Mesenchymal stem cell (in vitro differentiated cells and primary cell): ENCODE data around the gene PAGE2B.

Experiments
- DNase-seq: peaks from one replicate; pipeline ENCODE4 v3.0.0-alpha.2; 2013
- H2AFZ ChIP-seq: one replicate; pipeline ENCODE4 v1.6.1; 2013; ENCODE audit warnings: low read depth, mild to moderate bottlenecking, control low read depth, inconsistent platforms, low read length, moderate library complexity
- H2AK5ac ChIP-seq: 2 replicates; pipeline ENCODE4 v1.6.1; 2013; ENCODE audit warnings: low read length, moderate library complexity, mild to moderate bottlenecking, inconsistent platforms; ENCODE audit not compliant: severe bottlenecking
- H2BK120ac ChIP-seq: one replicate; pipeline ENCODE4 v1.6.1; 2013; ENCODE audit warnings: low read depth, mild to moderate bottlenecking, inconsistent platforms, low read length, moderate library complexity
- H2BK12ac ChIP-seq, 2 experiments: one replicate each; pipeline ENCODE4 v1.6.1; 2013; ENCODE audit warnings: inconsistent platforms in 2 of 2, low read length in 2 of 2, mild to moderate bottlenecking in 2 of 2, moderate library complexity in 2 of 2, control low read depth in 1 of 2
- H2BK15ac ChIP-seq: one replicate; pipeline ENCODE4 v1.6.1; 2013; ENCODE audit warnings: mild to moderate bottlenecking, low read depth, inconsistent platforms; ENCODE audit not compliant: poor library complexity, severe bottlenecking
- H2BK5ac ChIP-seq: 2 replicates; pipeline ENCODE4 v1.6.1; 2013; ENCODE audit warnings: low read depth, mild to moderate bottlenecking, low read length, control low read depth, inconsistent platforms; ENCODE audit not compliant: poor library complexity, severe bottlenecking
- H3K14ac ChIP-seq, 2 experiments: one replicate each; pipeline ENCODE4 v1.6.1; 2013; ENCODE audit warnings: inconsistent platforms in 2 of 2, low read length in 2 of 2, control low read depth in 1 of 2, mild to moderate bottlenecking in 1 of 2, moderate library complexity in 1 of 2
- H3K18ac ChIP-seq, 2 experiments: one replicate each; pipeline ENCODE4 v1.6.1; 2013; ENCODE audit warnings: inconsistent platforms in 2 of 2, low read length in 2 of 2, control low read depth in 1 of 2, low read depth in 1 of 2, mild to moderate bottlenecking in 1 of 2
- H3K23ac ChIP-seq, 2 experiments: one replicate each; pipeline ENCODE4 v1.6.1; 2013; ENCODE audit warnings: inconsistent platforms in 2 of 2, low read length in 2 of 2, mild to moderate bottlenecking in 2 of 2, moderate library complexity in 2 of 2, control low read depth in 1 of 2
- H3K27ac ChIP-seq: 2 replicates; pipeline ENCODE4 v1.5.1; 2013; ENCODE audit warnings: mild to moderate bottlenecking, moderate library complexity, low read length, control low read depth, inconsistent platforms; ENCODE audit not compliant: poor library complexity, severe bottlenecking
- H3K27me3 ChIP-seq, 2 experiments: 2 replicates each; pipeline versions ENCODE4 v1.6.1 to v1.7.0; 2013; ENCODE audit warnings: low read length in 2 of 2, mild to moderate bottlenecking in 2 of 2, moderate library complexity in 2 of 2, control low read depth in 1 of 2, inconsistent platforms in 1 of 2; ENCODE audit not compliant: control insufficient read depth in 1 of 2, insufficient read depth in 1 of 2
- H3K36me3 ChIP-seq, 2 experiments: 2 replicates each; pipeline versions ENCODE4 v1.6.1 to v1.7.0; 2013; ENCODE audit warnings: low read length in 2 of 2, control low read depth in 1 of 2, inconsistent platforms in 1 of 2, low read depth in 1 of 2, mild to moderate bottlenecking in 1 of 2; ENCODE audit not compliant: insufficient read depth in 2 of 2, control insufficient read depth in 1 of 2
- H3K4ac ChIP-seq, 2 experiments: one replicate each; pipeline ENCODE4 v1.6.1; 2013; ENCODE audit warnings: inconsistent platforms in 2 of 2, low read length in 2 of 2, mild to moderate bottlenecking in 2 of 2, moderate library complexity in 2 of 2, control low read depth in 1 of 2, low read depth in 1 of 2
- H3K4me1 ChIP-seq: 2 replicates; pipeline ENCODE4 v1.6.1; 2013; ENCODE audit warnings: low read depth, low read length, control low read depth; ENCODE audit not compliant: control insufficient read depth, insufficient read depth
- H3K4me2 ChIP-seq: 2 replicates; pipeline ENCODE4 v1.6.1; 2013; ENCODE audit warnings: low read length, mild to moderate bottlenecking, inconsistent platforms; ENCODE audit not compliant: poor library complexity, severe bottlenecking
- H3K4me3 ChIP-seq, 2 experiments: 2 replicates each; pipeline versions ENCODE4 v1.5.1 to v1.7.0; 2013; ENCODE audit warnings: low read length in 2 of 2, mild to moderate bottlenecking in 2 of 2, control low read depth in 1 of 2, low read depth in 1 of 2; ENCODE audit not compliant: insufficient read depth in 1 of 2
- H3K79me1 ChIP-seq: replicated peaks from 2 replicates; pipeline ENCODE4 v1.6.1; 2013; ENCODE audit warnings: mild to moderate bottlenecking, control low read depth, low read length, inconsistent platforms; ENCODE audit not compliant: poor library complexity, severe bottlenecking
- H3K9ac ChIP-seq: 2 replicates; pipeline ENCODE4 v1.7.0; 2013; ENCODE audit warnings: mild to moderate bottlenecking, low read length, moderate library complexity
- H3K9me3 ChIP-seq: 2 replicates; pipeline ENCODE4 v1.7.0; 2013; ENCODE audit warnings: mild to moderate bottlenecking, low read length; ENCODE audit not compliant: control insufficient read depth
- H4K8ac ChIP-seq: one replicate; pipeline ENCODE4 v1.6.1; 2013; ENCODE audit warnings: inconsistent platforms, mild to moderate bottlenecking, low read length, moderate library complexity
- H4K91ac ChIP-seq: one replicate; pipeline ENCODE4 v1.6.1; 2013; ENCODE audit warnings: mild to moderate bottlenecking, low read length, inconsistent platforms
- WGBS: methylation state at CpG from one replicate; pipeline ENCODE4 v1.1.7; 2013; ENCODE audit warnings: mixed read lengths; 5-methylcytosine and 5-hydroxymethylcytosine counted together

The PAGE2B gene

DNA sequence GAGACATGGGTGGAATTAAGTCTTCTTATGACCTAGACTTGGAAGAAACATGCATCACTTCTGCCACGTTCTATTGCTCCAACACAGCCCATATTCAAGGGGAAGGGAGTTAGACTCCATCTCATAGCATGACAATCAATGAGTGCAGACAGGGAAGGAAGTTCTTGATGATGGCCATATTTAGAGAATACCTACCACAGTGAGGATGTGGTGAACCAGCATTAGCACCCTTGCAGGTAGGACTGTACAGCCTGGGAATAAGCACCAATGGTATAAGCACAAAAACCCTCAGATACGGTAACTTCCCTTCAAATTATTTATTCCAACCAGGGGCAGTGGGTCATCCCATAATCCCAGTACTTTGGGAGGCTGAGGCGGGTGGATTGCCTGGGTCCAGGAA, 43.7 kb downstream of the PAGE2B start:
- H3K18ac ChIP-seq = no peak overlapping the region
- no peak overlapping the region for H3K4me2 ChIP-seq
- H3K4me1 ChIP-seq = no peaks in the 10 kb centered on the region
- H2BK12ac ChIP-seq = no peak overlapping the region
- no peaks in the 10 kb centered on the region for H3K79me1 ChIP-seq
- H4K91ac ChIP-seq = no peak overlapping the region
- H3K9ac ChIP-seq = no peak overlapping the region
- H2BK15ac ChIP-seq = no peak overlapping the region
- no peaks in the 10 kb centered on the region for H3K9me3 ChIP-seq
- H3K36me3 ChIP-seq = no peaks in the 10 kb centered on the region
- H3K23ac ChIP-seq = no peak overlapping the region
- no peak overlapping the region for H3K4me3 ChIP-seq
- H2BK5ac ChIP-seq = no peak overlapping the region
- peaks cover 0 to 65% of the 10 kb centered on the region in 2 experiments for H3K27me3 ChIP-seq
- H3K4ac ChIP-seq = no peak overlapping the region
- no peak overlapping the region for H3K14ac ChIP-seq
- no peak overlapping the region for H3K27ac ChIP-seq
- no peak overlapping the region for H2AFZ ChIP-seq
- H2BK120ac ChIP-seq = no peak overlapping the region
- H4K8ac ChIP-seq = no peak overlapping the region
- WGBS = 89% methylated on average over 2 of the region's 3 CpGs
- no peak for DNase-seq
- no peak overlapping the region for H2AK5ac ChIP-seq

DNA sequence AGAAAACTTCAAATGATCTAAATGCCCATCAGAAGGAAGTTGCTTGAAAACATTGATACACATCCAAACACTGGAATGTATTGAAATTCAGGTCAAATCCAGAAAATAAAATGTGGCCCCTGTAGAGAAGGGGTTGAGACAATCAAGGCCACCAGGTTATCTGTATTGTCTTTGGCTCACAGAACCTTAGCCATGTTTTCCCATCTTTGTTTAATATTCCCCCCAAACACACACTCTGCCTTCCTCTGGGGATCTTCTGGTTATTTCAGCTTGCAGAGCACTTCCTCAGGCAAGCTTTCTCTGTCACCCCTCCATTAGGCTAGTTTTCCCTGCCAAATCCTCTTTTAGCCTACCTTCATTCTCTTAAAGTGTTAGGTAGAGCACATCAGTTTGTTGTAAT, 44.4 kb downstream of the PAGE2B start:
- no peak overlapping the region for H3K4me3 ChIP-seq
- no peak overlapping the region for H3K23ac ChIP-seq
- H2BK12ac ChIP-seq = no peak overlapping the region
- no peak overlapping the region for H3K4me2 ChIP-seq
- no peaks in the 10 kb centered on the region for H3K79me1 ChIP-seq
- no peak overlapping the region for H3K4ac ChIP-seq
- H4K91ac ChIP-seq = no peak overlapping the region
- H2BK15ac ChIP-seq = no peak overlapping the region
- H2BK5ac ChIP-seq = no peak overlapping the region
- no peaks in the 10 kb centered on the region for H3K4me1 ChIP-seq
- no peak overlapping the region for H3K18ac ChIP-seq
- H3K27me3 ChIP-seq = peaks cover 0 to 72% of the 10 kb centered on the region in 2 experiments
- no peak overlapping the region for H3K27ac ChIP-seq
- no peak for DNase-seq
- H2BK120ac ChIP-seq = no peak overlapping the region
- H3K14ac ChIP-seq = no peak overlapping the region
- no peak overlapping the region for H2AK5ac ChIP-seq
- no peak overlapping the region for H2AFZ ChIP-seq
- H3K9me3 ChIP-seq = no peaks in the 10 kb centered on the region
- H3K36me3 ChIP-seq = no peaks in the 10 kb centered on the region
- no peak overlapping the region for H4K8ac ChIP-seq
- no peak overlapping the region for H3K9ac ChIP-seq

DNA sequence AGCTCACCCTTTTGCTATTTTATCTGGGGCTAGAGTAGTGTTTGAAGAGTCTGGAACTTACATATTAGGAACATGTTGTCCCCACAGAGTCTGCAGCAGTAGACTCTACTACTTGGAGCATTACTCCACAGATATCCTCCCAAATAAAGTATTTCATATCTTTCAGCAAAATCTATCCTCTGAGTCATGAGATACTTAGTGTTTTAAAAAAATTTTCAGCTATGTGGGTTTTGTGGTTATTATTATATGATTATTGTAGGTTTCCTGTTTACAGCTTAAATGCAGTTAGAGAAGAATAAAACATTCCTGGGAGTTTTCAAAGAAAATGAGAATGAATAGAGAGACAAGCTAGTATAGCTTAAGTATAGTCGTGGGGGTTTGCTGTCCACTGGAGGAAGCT, 44.9 kb downstream of the PAGE2B start:
- Histone ChIP-seq H3K4ac (no peak overlapping the region), H3K36me3 (no peaks in the 10 kb centered on the region)
- 40% methylated on average over 1 of the region's 1 CpG for WGBS

DNA sequence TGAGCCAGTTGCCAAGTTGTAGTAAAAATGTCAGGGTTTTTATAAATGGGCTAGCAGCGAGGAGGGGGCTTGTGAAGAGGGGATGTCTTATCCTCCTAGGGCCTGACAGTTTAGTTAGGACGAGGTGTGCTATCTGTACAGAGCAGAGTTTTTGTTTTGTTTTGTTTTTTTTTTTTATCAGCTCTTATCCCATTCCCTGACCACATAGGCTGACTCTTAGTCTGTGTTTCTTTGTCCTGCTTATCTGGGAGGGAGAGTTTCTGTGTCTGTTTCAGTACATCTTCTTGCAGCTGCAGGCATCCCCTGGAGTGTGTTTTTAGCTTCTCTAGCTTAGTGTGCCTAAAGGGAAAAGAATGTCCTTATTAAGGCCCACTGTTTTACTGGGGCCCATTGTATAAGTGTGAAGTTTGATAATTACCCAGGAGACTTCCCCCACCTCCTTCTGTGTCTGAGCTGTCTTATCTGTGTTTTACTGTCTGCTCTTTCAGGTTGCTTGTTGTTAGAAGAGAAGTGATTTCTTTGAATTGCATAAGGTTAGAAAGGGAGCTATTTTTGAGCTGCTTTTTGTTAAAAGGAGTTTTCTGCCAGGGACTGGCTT, 46.0 kb downstream of the PAGE2B start:
- Histone ChIP-seq H3K79me1 (no peaks in the 10 kb centered on the region), H3K9ac (no peak overlapping the region), H3K36me3 (no peaks in the 10 kb centered on the region), H3K9me3 (no peaks in the 10 kb centered on the region), H3K4me2 (no peak overlapping the region), H2BK12ac (no peak overlapping the region), H4K91ac (no peak overlapping the region), H3K27me3 (peaks cover 0 to 72% of the 10 kb centered on the region in 2 experiments), H2AK5ac (no peak overlapping the region), H2BK120ac (no peak overlapping the region), H4K8ac (no peak overlapping the region), H2AFZ (no peak overlapping the region), H2BK5ac (no peak overlapping the region), H3K18ac (peak overlapping the region in 1 of 2 experiments; percentile 21), H3K4me1 (no peaks in the 10 kb centered on the region), H3K27ac (no peak overlapping the region), H3K4ac (no peak overlapping the region), H3K14ac (no peak overlapping the region), H2BK15ac (no peak overlapping the region), H3K23ac (no peak overlapping the region), H3K4me3 (no peak overlapping the region)
- WGBS = 0% methylated on average over 1 of the region's 2 CpGs
- no peak for DNase-seq

More for the DNA sequence above, 44.9 kb downstream of the PAGE2B start:
- Histone ChIP-seq H2BK15ac (no peak overlapping the region), H3K4me3 (no peak overlapping the region), H2BK5ac (no peak overlapping the region), H3K9ac (no peak overlapping the region), H4K8ac (no peak overlapping the region), H2BK120ac (no peak overlapping the region), H3K4me2 (no peak overlapping the region), H3K27ac (no peak overlapping the region), H3K9me3 (no peaks in the 10 kb centered on the region), H4K91ac (no peak overlapping the region), H2AFZ (no peak overlapping the region), H3K14ac (no peak overlapping the region), H2BK12ac (no peak overlapping the region), H3K79me1 (no peaks in the 10 kb centered on the region), H3K18ac (no peak overlapping the region), H3K4me1 (no peaks in the 10 kb centered on the region), H3K23ac (no peak overlapping the region), H2AK5ac (no peak overlapping the region), H3K27me3 (peaks cover 0 to 72% of the 10 kb centered on the region in 2 experiments)
- peak; percentile 20 for DNase-seq
